NK-92 (cell line): ENCODE measurements around the gene FIG4.
"Not testable (repeated sequence)": the region's sequence is repeated elsewhere in the genome, so short reads cannot be mapped to it uniquely, and the experiment has no call there.

Source experiments
- DNase-seq: peaks from one replicate; lab custom pipeline; 2025; ENCODE audit not compliant: unreplicated experiment; lab: John Stamatoyannopoulos, UW

FIG4 gene

DNA sequence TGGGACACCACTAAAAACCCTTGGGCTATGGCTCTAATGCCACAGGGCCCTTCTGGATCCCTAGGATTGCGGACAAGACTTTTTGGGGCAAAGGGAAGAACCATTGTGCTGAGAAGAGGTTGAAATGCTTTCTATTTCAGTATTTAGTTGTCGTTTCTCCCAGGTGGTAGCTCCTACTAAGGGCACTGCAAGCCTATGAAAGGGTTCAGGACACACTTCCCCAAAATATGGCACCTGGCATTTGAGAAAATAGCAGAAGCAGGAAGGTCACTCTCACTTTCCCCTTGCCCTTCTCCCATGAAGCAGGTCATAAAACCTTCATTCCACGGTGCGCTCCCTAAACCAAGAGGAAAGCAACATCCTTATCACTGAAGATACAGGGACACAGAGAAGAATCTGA, 161.6 kb downstream of the FIG4 start:
- DNase-seq, result no peak

DNA sequence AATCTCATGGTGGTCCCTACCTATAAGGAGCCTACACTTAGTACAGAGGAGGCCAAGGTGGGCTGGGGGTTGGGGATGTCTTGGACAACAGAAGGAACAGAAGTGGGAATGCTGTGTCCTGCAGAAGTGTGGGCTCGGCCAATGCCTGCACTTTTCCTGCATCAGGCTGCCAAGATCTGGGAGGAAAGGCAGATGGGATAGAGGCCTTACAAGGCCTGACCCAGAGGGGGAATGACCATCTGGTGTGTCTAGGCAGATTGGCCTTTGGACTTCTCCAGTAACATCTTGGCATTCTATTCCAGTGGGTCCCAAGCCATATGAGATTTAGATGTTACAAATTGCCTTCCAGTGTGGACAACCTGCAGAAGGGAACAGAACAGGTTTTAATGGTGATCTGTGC, 162.3 kb downstream of the FIG4 start:
- DNase-seq, result no peak

DNA sequence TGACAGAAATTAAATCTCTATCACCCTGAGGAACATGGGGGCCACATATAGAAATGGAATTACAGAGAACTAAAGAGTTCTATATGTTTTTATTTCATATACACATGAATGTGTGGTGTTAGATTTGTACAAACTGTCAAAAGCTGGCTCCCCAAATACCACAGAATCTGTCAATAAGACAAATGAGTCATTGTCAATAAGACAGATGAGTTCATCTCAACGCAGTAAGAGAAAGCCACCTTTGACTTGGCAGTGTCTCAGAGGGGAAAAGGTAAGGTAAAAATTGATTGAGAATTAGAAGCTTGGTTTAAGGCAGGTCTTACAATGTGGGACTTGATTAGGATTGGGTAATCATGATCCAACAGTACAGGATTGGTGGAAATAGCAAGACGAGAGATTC, 162.9 kb downstream of the FIG4 start:
- no peak for DNase-seq

DNA sequence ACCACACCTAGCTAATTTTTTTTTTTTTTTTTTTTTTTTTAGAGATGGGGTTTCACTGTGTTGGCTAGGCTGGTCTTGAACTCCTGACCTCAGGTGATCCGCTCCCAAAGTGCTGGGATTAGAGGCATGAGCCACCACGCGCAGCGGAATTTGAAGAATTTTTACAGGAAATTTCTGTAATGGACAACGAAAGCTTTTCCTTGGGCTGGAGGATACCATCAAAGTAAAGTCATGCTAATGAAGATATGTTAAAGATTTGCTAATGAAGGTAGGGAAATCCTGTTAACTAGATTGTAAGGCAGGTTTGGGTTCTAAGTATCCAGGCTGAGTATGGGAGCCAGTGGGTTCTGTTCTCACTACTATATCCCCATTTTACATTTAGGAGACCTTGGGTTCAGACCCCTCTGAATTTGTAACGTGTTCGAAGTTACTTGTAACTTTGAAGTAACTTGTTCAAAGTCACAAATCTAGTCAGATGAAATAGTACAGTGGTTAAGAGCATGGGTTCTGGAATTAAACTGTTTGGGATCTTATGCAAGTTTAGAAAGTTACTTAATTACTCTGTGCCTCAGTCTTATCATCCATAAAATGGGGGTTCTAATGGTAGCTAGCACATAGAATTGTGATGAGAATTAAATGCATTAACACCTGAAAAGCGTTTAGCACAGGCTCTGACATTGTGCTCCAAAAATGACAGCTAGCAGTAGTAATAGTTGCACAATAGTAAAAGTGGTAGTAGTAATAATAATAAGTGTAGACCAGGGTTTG, 163.6 kb downstream of the FIG4 start:
- DNase-seq, result no peak

DNA sequence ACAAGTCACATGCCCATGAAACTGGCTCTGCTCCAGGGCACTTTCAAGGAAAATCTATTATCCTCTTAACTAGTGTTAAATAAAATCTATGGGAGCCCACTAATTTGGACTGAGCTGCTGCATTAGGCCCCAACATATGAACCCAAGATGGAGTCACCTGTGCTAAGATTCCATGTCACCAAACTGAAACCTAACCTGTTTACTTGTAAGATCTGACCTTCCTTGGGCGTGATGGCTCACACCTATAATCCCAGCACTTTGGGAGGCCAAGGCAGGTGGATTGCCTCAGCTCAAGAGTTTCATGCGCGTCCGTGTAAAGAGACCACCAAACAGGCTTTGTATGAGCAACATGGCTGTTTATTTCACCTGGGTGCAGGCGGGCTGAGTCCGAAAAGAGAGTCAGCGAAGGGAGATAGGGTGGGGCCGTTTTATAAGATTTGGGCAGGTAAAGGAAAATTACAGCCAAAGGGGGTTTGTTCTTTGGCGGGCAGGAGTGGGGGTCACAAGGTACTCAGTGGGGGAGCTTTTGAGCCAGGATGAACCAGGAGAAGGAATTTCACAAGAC, 164.5 kb downstream of the FIG4 start:
- DNase-seq, result not testable (repeated sequence)

DNA sequence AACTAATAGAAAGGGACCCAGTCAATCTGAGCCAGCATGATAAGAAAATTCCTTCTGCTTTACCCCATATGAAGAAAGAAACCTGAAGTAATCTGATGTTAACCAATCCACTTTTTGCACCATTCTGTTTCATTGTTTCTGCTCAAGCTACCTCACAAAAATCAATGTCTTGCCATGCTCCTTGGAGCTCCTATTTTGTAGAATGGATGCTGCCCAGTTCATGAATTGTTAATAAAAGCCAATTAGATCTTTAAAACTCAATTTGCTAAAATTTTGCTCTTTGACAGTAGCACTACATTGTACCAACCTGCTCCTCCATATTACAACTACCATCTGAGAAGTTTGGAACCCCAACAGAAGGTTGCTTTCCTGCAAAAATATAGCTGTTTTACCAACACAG, 170.8 kb downstream of the FIG4 start:
- DNase-seq, result no peak

DNA sequence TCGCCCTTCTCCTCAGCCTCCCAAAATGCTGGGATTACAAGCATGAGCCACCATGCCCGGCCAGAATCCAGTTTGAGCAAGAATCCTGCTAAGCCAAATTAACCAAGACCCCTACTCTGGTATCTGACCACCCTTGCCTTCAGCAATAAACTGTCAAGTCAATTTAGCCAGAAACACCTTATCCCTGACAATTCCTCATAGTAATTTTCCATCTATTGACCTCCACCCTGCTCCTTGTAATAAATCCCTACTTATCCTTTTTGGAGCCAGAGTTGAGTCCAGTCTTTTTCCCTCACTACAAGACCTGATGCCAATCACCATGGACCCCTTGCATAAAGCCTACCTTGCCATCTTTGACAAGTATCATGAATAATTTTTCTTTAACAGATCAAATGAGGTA, 173.0 kb downstream of the FIG4 start:
- no peak for DNase-seq

DNA sequence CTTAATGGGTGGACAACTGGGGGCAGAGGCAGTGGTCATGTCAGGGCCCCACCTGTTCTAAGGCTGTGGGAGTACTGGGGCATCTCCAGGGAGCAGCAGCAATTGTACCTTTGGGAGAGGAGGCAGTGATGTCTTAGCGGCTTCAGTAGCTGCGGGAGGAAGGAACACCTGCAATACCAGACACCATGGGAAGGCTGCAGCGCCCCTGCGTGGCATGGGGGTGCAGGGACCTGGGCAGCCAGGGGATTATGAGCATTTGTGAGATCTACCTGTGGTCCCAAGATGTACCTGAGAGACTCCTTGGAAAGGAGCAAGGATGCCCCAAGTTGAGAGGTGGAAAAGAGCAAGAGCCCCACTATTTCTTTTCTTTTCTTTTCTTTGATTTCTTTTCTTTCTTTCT, 174.9 kb downstream of the FIG4 start:
- no peak for DNase-seq

DNA sequence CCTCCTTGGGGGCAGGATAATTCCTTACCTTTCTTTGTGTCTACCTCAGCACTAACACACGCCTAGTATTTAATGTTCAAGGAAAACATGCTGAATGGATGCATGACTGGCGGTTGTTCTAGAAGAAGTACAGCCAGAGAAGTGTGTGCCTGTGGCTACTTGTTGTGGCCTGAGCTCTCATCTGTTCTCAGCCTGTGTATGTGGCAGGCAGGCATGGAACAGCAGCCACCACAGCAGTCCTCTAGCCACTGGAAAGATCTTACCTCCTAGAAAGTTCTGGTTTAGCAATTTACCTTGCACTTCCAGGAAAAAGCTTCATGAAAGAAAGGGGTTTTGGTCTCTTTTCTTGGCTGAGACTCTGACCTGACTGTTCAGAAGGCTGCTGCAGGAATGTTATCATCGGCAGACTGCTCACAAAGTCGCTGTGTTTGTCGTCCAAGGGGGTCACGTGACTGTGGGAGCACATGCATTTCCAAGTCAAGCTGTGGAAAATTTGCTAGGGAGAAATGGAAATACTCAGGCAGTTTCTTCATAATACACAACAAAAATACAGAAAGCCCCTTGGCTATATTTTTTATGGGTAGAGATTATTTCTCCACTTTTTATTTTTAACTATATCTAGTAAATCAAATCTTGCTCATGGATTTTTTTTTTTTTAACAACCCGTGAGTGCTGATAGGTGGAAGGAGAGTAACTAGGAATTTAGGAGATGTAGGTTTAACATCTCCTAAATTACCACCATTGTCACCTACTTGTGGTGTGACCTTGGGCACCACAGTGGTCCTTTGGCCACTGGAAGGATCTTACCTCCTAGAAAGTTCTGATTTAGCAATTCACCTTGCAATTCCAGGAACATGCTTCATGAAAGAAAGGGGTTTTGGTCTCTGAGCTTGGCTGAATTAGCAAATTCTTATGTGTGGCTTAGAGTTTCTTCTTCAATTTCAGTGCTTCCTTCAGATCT, 176.2 kb downstream of the FIG4 start:
- no peak for DNase-seq

DNA sequence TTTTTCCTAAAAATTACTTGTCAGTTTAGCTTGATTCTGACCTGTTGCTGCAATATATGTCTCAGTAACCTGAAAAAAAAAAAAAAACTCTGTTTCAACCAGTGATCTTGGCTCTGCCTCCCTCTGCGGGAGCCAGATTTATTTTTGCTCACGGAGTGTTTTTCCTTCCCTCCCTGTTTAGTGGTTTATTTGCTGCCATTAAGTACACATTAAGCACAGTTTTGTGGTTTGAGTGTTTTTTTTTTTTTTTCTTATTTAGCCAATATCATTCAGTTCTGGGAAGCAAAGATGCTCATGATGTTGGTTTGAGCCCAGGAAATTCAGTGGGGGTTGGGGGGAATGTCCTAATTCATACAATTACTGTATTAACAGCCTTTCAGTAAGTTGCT, 176.9 kb downstream of the FIG4 start:
- no peak for DNase-seq

DNA sequence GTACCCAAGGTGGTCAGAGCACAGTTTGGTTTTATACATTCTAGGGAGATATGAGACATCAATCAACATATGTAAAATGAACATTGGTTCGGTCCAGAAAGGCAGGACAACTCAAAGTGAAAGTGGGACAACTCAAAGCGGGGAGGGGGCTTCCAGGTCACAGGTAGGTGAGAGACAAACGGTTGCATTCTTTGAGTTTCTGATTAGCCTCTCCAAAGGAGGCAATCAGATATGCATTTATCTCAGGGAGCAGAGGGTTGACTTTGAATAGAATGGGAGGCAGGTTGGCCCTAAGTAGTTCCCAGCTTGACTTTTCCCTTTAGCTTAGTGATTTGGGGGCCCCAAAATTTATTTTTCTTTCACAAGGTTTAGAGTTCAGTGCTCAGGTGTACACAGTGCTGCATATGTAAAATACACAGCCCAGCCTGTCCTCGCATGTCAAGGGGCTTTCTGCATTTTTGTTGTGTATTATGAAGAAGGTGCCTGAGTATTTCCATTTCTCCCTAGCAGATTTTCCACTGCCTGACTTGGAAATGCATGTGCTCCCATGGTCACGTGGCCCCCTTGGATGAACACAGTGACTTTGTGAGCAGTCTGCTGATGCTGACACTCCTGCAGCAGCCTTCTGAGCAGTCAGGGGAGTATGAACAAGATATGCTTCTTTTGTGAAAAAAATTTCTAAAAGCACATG, 178.4 kb downstream of the FIG4 start:
- DNase-seq, result not testable (repeated sequence)

DNA sequence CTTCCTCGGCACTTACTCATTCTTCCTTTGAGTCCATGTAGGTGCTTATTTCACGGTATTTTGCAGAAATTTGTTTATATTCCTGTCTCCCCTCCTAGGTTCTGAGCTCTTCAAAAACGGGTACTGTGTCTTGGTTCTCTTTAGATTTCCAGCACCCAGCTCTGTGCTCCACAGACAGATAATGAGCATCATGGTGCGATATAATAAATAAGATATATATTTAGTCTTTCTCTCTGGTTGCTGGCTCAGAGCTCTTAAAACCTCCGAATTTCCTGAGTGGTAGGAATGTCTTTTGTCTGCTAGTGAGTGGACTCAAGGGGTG, 179.0 kb downstream of the FIG4 start:
- no peak for DNase-seq

DNA sequence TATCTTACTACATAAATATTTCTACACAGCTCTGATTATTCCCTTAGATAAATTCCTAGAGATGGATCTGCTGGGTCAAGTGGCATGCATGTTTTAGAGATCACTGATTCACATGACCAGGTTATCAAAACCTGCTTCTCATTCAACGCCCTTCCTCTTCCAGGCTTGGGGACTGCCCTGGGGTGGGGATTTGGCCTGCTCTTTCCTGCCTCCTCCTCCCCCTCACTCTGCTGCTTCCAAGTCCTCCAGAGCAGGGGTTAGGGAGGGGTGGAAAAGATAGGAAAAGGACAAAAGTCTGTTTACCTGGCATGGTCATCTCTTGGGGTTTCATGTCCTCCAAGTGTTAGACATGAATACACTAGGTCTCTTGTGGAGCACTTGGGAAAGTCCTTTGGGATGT, 181.5 kb downstream of the FIG4 start:
- no peak for DNase-seq

DNA sequence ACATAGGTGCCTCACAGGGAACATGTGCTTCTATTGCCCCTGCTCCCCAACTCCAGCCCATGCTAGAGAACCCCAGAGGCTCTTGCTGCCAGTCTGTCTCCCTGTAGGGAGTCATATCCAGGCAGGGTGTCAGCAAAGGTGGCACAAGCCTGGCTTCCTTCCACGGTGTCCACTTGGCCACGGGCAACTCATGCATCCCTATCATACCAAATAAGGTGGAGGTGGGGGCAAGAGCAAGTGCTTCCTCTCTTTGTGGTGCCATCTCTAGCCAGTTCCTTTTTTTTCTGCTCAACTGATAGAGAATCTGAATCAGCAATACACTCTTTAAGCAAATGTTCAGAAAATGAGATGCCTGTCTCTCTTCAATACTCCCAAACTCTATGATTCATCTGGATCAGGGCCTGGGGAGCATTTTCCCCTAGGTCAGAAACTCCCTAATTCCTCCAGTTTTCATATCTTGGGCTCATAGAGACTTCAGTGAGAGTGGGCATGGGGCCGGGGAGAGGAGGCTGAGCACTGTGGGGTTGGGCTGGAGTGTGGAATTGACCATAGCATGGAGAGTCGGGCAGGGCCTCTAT, 182.0 kb downstream of the FIG4 start:
- no peak for DNase-seq

DNA sequence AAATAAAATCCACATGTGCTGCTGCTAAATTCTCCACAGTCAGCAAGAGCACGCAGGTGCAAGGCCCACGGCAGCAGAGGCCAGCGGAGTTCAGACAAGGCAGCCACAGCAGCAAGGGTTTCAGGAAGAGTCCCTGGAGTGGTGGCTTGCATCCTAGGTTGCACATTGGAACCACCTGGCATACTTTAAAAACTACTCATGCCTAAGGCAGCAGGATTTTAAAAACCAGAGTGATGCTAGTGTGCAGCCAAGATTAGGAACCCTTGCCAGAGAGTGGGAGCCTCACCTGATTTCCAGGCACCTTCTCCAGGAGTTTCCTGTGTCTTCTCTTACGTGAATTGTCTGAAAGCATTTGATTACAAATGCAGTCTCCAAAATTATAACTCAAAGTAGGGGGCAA, 183.0 kb downstream of the FIG4 start:
- no peak for DNase-seq

DNA sequence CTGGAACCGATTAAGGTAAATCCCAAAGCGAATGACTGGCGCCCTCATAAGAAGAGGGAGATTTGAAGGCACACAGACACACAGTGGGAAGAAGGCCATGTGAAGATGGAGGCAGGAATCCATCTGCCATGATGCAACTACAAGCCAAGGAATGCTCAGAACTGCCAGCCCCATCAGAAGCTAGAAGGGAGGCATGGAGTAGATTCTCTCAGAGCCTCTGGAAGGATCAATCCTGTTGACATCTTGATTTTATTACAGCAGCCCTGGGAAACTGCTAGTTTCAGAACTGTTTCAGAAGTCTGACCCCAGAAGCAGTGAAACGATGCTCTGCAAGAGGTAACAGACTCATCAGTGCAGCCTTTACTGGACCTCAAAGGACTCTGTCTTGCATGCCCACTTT, 183.5 kb downstream of the FIG4 start:
- DNase-seq, result no peak
